NCI-H446 treated with DMSO at 0.1 percent for 48 hours (cell line): ENCODE data around the gene ACTG2.
"Not testable (repeated sequence)": the region's sequence is repeated elsewhere in the genome, so short reads cannot be mapped to it uniquely, and the experiment has no call there.

Experiments
- DNase-seq: peaks from one replicate; lab custom pipeline; 2025; lab: John Stamatoyannopoulos, UW

ACTG2 gene

GRCh38 chr2:73893764-73894474 lies 1.1 kb downstream of the ACTG2 start:
- no peak for DNase-seq

GRCh38 chr2:73894475-73894850 lies 1.7 kb downstream of the ACTG2 start:
- no peak for DNase-seq

GRCh38 chr2:73894877-73895276 lies 2.1 kb downstream of the ACTG2 start:
- no peak for DNase-seq

GRCh38 chr2:73895473-73895872 lies 2.7 kb downstream of the ACTG2 start:
- no peak for DNase-seq

- no peak for DNase-seq
Measured at GRCh38 chr2:73896362-73897239, 3.8 kb downstream of the ACTG2 start.

GRCh38 chr2:73897240-73897583 lies 4.4 kb downstream of the ACTG2 start:
- no peak for DNase-seq

- DNase-seq = no peak
Measured at GRCh38 chr2:73897934-73898333, 5.1 kb downstream of the ACTG2 start.

GRCh38 chr2:73899801-73900336 lies 7.1 kb downstream of the ACTG2 start:
- DNase-seq = no peak

- DNase-seq = no peak
Measured at GRCh38 chr2:73901143-73901542, 8.3 kb downstream of the ACTG2 start.

- DNase-seq = no peak
Measured at GRCh38 chr2:73902284-73902683, 9.5 kb downstream of the ACTG2 start.

GRCh38 chr2:73903313-73903712 lies 10.5 kb downstream of the ACTG2 start:
- no peak for DNase-seq

- not testable (repeated sequence) for DNase-seq
Measured at GRCh38 chr2:73903949-73904613, 11.3 kb downstream of the ACTG2 start.

- no peak for DNase-seq
Measured at GRCh38 chr2:73904952-73905351, 12.1 kb downstream of the ACTG2 start.

GRCh38 chr2:73906847-73907505 lies 14.2 kb downstream of the ACTG2 start:
- no peak for DNase-seq

- no peak for DNase-seq
Measured at GRCh38 chr2:73907840-73908452, 15.1 kb downstream of the ACTG2 start.

- no peak for DNase-seq
Measured at GRCh38 chr2:73908689-73909652, 16.2 kb downstream of the ACTG2 start.

GRCh38 chr2:73910873-73911547 lies 18.2 kb downstream of the ACTG2 start:
- DNase-seq = no peak

- DNase-seq = no peak
Measured at GRCh38 chr2:73911548-73912208, 18.9 kb downstream of the ACTG2 start.

GRCh38 chr2:73913414-73914054 lies 20.7 kb downstream of the ACTG2 start:
- DNase-seq = no peak
